IPS-NIHi11 (cell line): ENCODE measurements around the gene SPTB.
A peak's percentile ranks its signal among the peaks of the same experiment; 100 is the strongest.

Experiments used
- DNase-seq: peaks from one replicate; pipeline ENCODE4 v3.0.0; 2012; ENCODE audit warnings: mixed read lengths, low spot score

The SPTB gene

GRCh38 chr14:64765740-64766302, 113.9 kb downstream of the SPTB start:
- DNase-seq, result no peak

GRCh38 chr14:64764641-64765520, 114.8 kb downstream of the SPTB start:
- DNase-seq, result peak; percentile 87

GRCh38 chr14:64763801-64764621, 115.7 kb downstream of the SPTB start:
- no peak for DNase-seq

GRCh38 chr14:64763085-64763782, 116.5 kb downstream of the SPTB start:
- DNase-seq, result no peak

GRCh38 chr14:64762044-64763034, 117.4 kb downstream of the SPTB start:
- DNase-seq, result no peak

- DNase-seq, result no peak
Observed at GRCh38 chr14:64761441-64762043, 118.2 kb downstream of the SPTB start.

- no peak for DNase-seq
Observed at GRCh38 chr14:64760916-64761315, 118.8 kb downstream of the SPTB start.

- peak; percentile 86 for DNase-seq
Observed at GRCh38 chr14:64760146-64760755, 119.5 kb downstream of the SPTB start.

GRCh38 chr14:64759555-64759938, 120.2 kb downstream of the SPTB start:
- DNase-seq, result no peak

- DNase-seq, result no peak
Observed at GRCh38 chr14:64758691-64759554, 120.8 kb downstream of the SPTB start.

- no peak for DNase-seq
Observed at GRCh38 chr14:64758025-64758521, 121.6 kb downstream of the SPTB start.

- no peak for DNase-seq
Observed at GRCh38 chr14:64757601-64758000, 122.1 kb downstream of the SPTB start.

- no peak for DNase-seq
Observed at GRCh38 chr14:64756712-64757111, 123.0 kb downstream of the SPTB start.

- no peak for DNase-seq
Observed at GRCh38 chr14:64755781-64756221, 123.9 kb downstream of the SPTB start.

GRCh38 chr14:64754685-64755084, 125.0 kb downstream of the SPTB start:
- no peak for DNase-seq

- DNase-seq, result no peak
Observed at GRCh38 chr14:64753999-64754398, 125.7 kb downstream of the SPTB start.

- no peak for DNase-seq
Observed at GRCh38 chr14:64753374-64753773, 126.3 kb downstream of the SPTB start.

- DNase-seq, result no peak
Observed at GRCh38 chr14:64752909-64753308, 126.8 kb downstream of the SPTB start.
